Activated CD8-positive, alpha-beta T cell treated with anti-CD3 and anti-CD28 coated beads, Interleukin-2, amount 10 ng/mL, durations not matched to agents 7 days and 5 days (primary cell): ENCODE measurements around the gene CDC42EP2. TPM values are rescaled to one million over a fixed set of nuclear protein-coding genes. Genes with fewer than 3 reads are reported as not detected.
A peak's percentile ranks its signal among the peaks of the same experiment; 100 is the strongest.

Experiments used
- ATAC-seq: fragments of 150-1000 bp; cut with Tn5 transposase; one replicate; pipeline ENCODE4 v1.10.0; 2021; ENCODE audit warnings: moderate library complexity
- CTCF ChIA-PET: fragments of 350-600 bp; sonication (Branson Sonifier 250); formaldehyde crosslinking; loops from one replicate; lab custom pipeline; 2021; ENCODE audit warnings: antibody characterized with exemption; lab: Charles Lee
- POLR2A ChIA-PET: fragments of 350-600 bp; sonication (Branson Sonifier 250); formaldehyde crosslinking; loops from one replicate; lab custom pipeline; 2021; ENCODE audit warnings: antibody characterized with exemption; lab: Charles Lee
- DNase-seq: peaks from one replicate; pipeline ENCODE4 v3.0.0-alpha.2; 2020
- H3K27ac Mint-ChIP-seq: one replicate; pipeline ENCODE4 v1.8.0; 2021; ENCODE audit warnings: mild to moderate bottlenecking, mixed read lengths
- H3K27me3 Mint-ChIP-seq: one replicate; pipeline ENCODE4 v1.8.0; 2021; ENCODE audit warnings: low read depth, mixed read lengths
- H3K36me3 Mint-ChIP-seq: one replicate; pipeline ENCODE4 v1.8.0; 2021; ENCODE audit warnings: low read depth, mixed read lengths
- H3K4me1 Mint-ChIP-seq: one replicate; pipeline ENCODE4 v1.8.0; 2021; ENCODE audit warnings: low read depth, mixed read lengths
- H3K4me3 Mint-ChIP-seq: one replicate; pipeline ENCODE4 v1.8.0; 2021; ENCODE audit warnings: mild to moderate bottlenecking, mixed read lengths
- H3K9me3 Mint-ChIP-seq: one replicate; pipeline ENCODE4 v1.8.0; 2022; ENCODE audit warnings: mixed read lengths; ENCODE audit not compliant: insufficient read depth
- total RNA-seq, 2 experiments: library from RNA; stranded (reverse); gene quantifications; one replicate each; pipeline ENCODE4 v1.2.3, GENCODE V29; 2021

Gene CDC42EP2
- total RNA-seq, 2 experiments from 2014 or later: 0.29 to 1.2 TPM

GRCh38 chr11:65298655-65299179, 15.9 kb upstream of the CDC42EP2 start:
- no peaks in the 10 kb centered on the region for H3K9me3 Mint-ChIP-seq
- no peaks in the 10 kb centered on the region for H3K27me3 Mint-ChIP-seq
- H3K4me1 Mint-ChIP-seq: no peaks in the 10 kb centered on the region
- CTCF ChIA-PET: interaction anchor here (2.4 kb wide), 1 partner anchor 17 kb away, joined by 9 read pairs; the partner anchor contains the start of gene CDC42EP2
- H3K4me3 Mint-ChIP-seq: no peak overlapping the region
- H3K27ac Mint-ChIP-seq: no peak overlapping the region
- ATAC-seq: no peak
- POLR2A ChIA-PET: no interaction called here
- DNase-seq: no peak
- peaks cover 40% of the 10 kb centered on the region for H3K36me3 Mint-ChIP-seq

- peaks cover 35% of the 10 kb centered on the region for H3K36me3 Mint-ChIP-seq
- H3K4me1 Mint-ChIP-seq: no peaks in the 10 kb centered on the region
- no peaks in the 10 kb centered on the region for H3K27me3 Mint-ChIP-seq
- ChIA-PET CTCF (no interaction called here), POLR2A (no interaction called here)
- H3K9me3 Mint-ChIP-seq: no peaks in the 10 kb centered on the region
- ATAC-seq: no peak
- no peak overlapping the region for H3K4me3 Mint-ChIP-seq
- DNase-seq: no peak
- no peak overlapping the region for H3K27ac Mint-ChIP-seq
Measured at GRCh38 chr11:65300621-65301275, 13.9 kb upstream of the CDC42EP2 start.

GRCh38 chr11:65301491-65302329, 13.0 kb upstream of the CDC42EP2 start:
- POLR2A ChIA-PET: interaction anchor here (1.3 kb wide), 1 partner anchor 10 kb away, joined by 7 read pairs; no protein-coding TSS in a partner anchor
- peaks cover 31% of the 10 kb centered on the region for H3K36me3 Mint-ChIP-seq
- CTCF ChIA-PET: interaction anchor here (1.1 to 2.2 kb wide), 4 partner anchors 13 to 28 kb away, joined by 3 to 7 read pairs (median 4); no protein-coding TSS in a partner anchor
- H3K27me3 Mint-ChIP-seq: no peaks in the 10 kb centered on the region
- H3K4me3 Mint-ChIP-seq: no peak overlapping the region
- no peak overlapping the region for H3K27ac Mint-ChIP-seq
- ATAC-seq: no peak
- no peaks in the 10 kb centered on the region for H3K4me1 Mint-ChIP-seq
- no peaks in the 10 kb centered on the region for H3K9me3 Mint-ChIP-seq
- no peak for DNase-seq

GRCh38 chr11:65303555-65303954, 11.1 kb upstream of the CDC42EP2 start:
- POLR2A ChIA-PET: no interaction called here
- Mint-ChIP-seq H3K9me3 (no peaks in the 10 kb centered on the region), H3K36me3 (peaks cover 24% of the 10 kb centered on the region), H3K27ac (no peak overlapping the region), H3K4me1 (no peaks in the 10 kb centered on the region), H3K27me3 (no peaks in the 10 kb centered on the region), H3K4me3 (no peak overlapping the region)
- CTCF ChIA-PET: interaction anchor here (1.5 to 2.2 kb wide), 2 partner anchors 26 to 29 kb away, joined by 3 to 7 read pairs; no protein-coding TSS in a partner anchor
- no peak for ATAC-seq
- DNase-seq: no peak

GRCh38 chr11:65304110-65304509, 10.6 kb upstream of the CDC42EP2 start:
- ChIA-PET CTCF (interaction anchor here (2.2 kb wide), 1 partner anchor 26 kb away, joined by 7 read pairs; no protein-coding TSS in a partner anchor), POLR2A (no interaction called here)
- Mint-ChIP-seq H3K4me3 (no peak overlapping the region), H3K4me1 (no peaks in the 10 kb centered on the region), H3K9me3 (no peaks in the 10 kb centered on the region), H3K27ac (no peak overlapping the region), H3K36me3 (peaks cover 22% of the 10 kb centered on the region), H3K27me3 (no peaks in the 10 kb centered on the region)
- ATAC-seq (no peak), DNase-seq (no peak)

- DNase-seq (no peak), ATAC-seq (no peak)
- CTCF ChIA-PET: interaction anchor here (2.3 kb wide), 1 partner anchor 11 kb away, joined by 14 read pairs; the partner anchor contains the start of gene CDC42EP2
- Mint-ChIP-seq H3K9me3 (no peaks in the 10 kb centered on the region), H3K4me3 (no peak overlapping the region), H3K4me1 (no peaks in the 10 kb centered on the region), H3K36me3 (peaks cover 22% of the 10 kb centered on the region), H3K27ac (no peak overlapping the region), H3K27me3 (no peaks in the 10 kb centered on the region)
- POLR2A ChIA-PET: no interaction called here
Measured at GRCh38 chr11:65304613-65305012, 10.1 kb upstream of the CDC42EP2 start.

GRCh38 chr11:65305501-65306268, 9.0 kb upstream of the CDC42EP2 start:
- H3K27me3 Mint-ChIP-seq: no peaks in the 10 kb centered on the region
- DNase-seq: no peak
- H3K36me3 Mint-ChIP-seq: peaks cover 19% of the 10 kb centered on the region
- CTCF ChIA-PET: interaction anchor here (2.3 kb wide), 1 partner anchor 10 kb away, joined by 14 read pairs; the partner anchor contains the start of gene CDC42EP2
- H3K4me3 Mint-ChIP-seq: no peak overlapping the region
- POLR2A ChIA-PET: no interaction called here
- H3K4me1 Mint-ChIP-seq: no peaks in the 10 kb centered on the region
- no peak overlapping the region for H3K27ac Mint-ChIP-seq
- ATAC-seq: no peak
- H3K9me3 Mint-ChIP-seq: no peaks in the 10 kb centered on the region

GRCh38 chr11:65307298-65308229, 7.1 kb upstream of the CDC42EP2 start:
- H3K27ac Mint-ChIP-seq: peak overlapping the region; percentile 28
- ATAC-seq: no peak
- peaks cover 14% of the 10 kb centered on the region for H3K36me3 Mint-ChIP-seq
- POLR2A ChIA-PET: no interaction called here
- DNase-seq: no peak
- no peaks in the 10 kb centered on the region for H3K4me1 Mint-ChIP-seq
- CTCF ChIA-PET: interaction anchor here (1.0 kb wide), 1 partner anchor 22 kb away, joined by 3 read pairs; no protein-coding TSS in a partner anchor
- H3K4me3 Mint-ChIP-seq: no peak overlapping the region
- H3K27me3 Mint-ChIP-seq: no peaks in the 10 kb centered on the region
- no peaks in the 10 kb centered on the region for H3K9me3 Mint-ChIP-seq

- peaks cover under 1% of the 10 kb centered on the region for H3K27me3 Mint-ChIP-seq
- H3K4me3 Mint-ChIP-seq: no peak overlapping the region
- ChIA-PET CTCF (interaction anchor here (1.2 kb wide), 1 partner anchor 21 kb away, joined by 4 read pairs; no protein-coding TSS in a partner anchor), POLR2A (interaction anchor here (0.6 to 0.9 kb wide), 2 partner anchors 46 to 263 kb away, joined by 3 read pairs; no protein-coding TSS in a partner anchor)
- H3K4me1 Mint-ChIP-seq: no peaks in the 10 kb centered on the region
- H3K27ac Mint-ChIP-seq: no peak overlapping the region
- H3K36me3 Mint-ChIP-seq: peaks cover 12% of the 10 kb centered on the region
- H3K9me3 Mint-ChIP-seq: no peaks in the 10 kb centered on the region
- no peak for DNase-seq
- no peak for ATAC-seq
Measured at GRCh38 chr11:65308281-65308891, 6.3 kb upstream of the CDC42EP2 start.

- ATAC-seq (no peak), DNase-seq (no peak)
- Mint-ChIP-seq H3K36me3 (peaks cover 8% of the 10 kb centered on the region), H3K9me3 (no peaks in the 10 kb centered on the region), H3K4me3 (no peak overlapping the region), H3K27ac (no peak overlapping the region), H3K4me1 (no peaks in the 10 kb centered on the region), H3K27me3 (peaks cover 5% of the 10 kb centered on the region)
- POLR2A ChIA-PET: interaction anchor here (0.6 to 0.9 kb wide), 2 partner anchors 46 to 262 kb away, joined by 3 read pairs; no protein-coding TSS in a partner anchor
- CTCF ChIA-PET: interaction anchor here (1.2 kb wide), 1 partner anchor 21 kb away, joined by 4 read pairs; no protein-coding TSS in a partner anchor
Measured at GRCh38 chr11:65309006-65309405, 5.7 kb upstream of the CDC42EP2 start.
